Thyroid gland (tissue), 4 donors: ENCODE results near the gene TMBIM6.

Experiments used
- POLR2A ChIP-seq, 2 donors: fragments of 450-650 bp; IDR thresholded peaks; one replicate each; pipeline ENCODE4 v1.6.1; 2017; ENCODE audit warnings: antibody characterized with exemption in 2 of 2, mild to moderate bottlenecking in 2 of 2, moderate library complexity in 1 of 2
- TF ChIP-seq, protein P1 (sequence below), 6 experiments: fragments of 200-600 bp in 3 of 6; fragments of 450-650 bp in 3 of 6; sonication (generic) in 3 of 6; IDR thresholded peaks; one replicate each; pipeline ENCODE4 v1.5.1; 2016 to 2019; ENCODE audit warnings: antibody characterized with exemption in 6 of 6, mild to moderate bottlenecking in 2 of 6, inconsistent platforms in 1 of 6, moderate library complexity in 1 of 6

DNA sequence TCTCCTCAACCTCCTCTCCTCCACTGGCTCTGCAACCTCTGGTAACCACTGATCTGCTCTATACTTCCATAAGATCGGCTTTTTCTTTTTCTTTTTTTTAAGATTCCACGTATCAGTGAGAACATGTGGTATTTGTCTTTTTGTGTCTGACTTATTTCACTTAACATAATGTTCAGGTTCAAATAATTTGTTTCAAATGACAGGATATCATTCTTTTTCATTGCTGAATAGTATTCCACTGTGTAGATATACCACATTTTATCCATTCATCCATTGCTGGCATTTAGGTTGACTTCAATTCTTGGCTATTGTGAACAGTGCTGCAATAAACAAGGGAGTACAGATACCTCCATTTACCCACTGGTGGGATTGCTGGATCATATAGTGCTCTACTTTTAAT lies 46.3 kb downstream of the TMBIM6 start:
- TF ChIP-seq, protein P1, sequence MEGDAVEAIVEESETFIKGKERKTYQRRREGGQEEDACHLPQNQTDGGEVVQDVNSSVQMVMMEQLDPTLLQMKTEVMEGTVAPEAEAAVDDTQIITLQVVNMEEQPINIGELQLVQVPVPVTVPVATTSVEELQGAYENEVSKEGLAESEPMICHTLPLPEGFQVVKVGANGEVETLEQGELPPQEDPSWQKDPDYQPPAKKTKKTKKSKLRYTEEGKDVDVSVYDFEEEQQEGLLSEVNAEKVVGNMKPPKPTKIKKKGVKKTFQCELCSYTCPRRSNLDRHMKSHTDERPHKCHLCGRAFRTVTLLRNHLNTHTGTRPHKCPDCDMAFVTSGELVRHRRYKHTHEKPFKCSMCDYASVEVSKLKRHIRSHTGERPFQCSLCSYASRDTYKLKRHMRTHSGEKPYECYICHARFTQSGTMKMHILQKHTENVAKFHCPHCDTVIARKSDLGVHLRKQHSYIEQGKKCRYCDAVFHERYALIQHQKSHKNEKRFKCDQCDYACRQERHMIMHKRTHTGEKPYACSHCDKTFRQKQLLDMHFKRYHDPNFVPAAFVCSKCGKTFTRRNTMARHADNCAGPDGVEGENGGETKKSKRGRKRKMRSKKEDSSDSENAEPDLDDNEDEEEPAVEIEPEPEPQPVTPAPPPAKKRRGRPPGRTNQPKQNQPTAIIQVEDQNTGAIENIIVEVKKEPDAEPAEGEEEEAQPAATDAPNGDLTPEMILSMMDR (IDR thresholded peaks at IDR 0.05), result no peak
- TF ChIP-seq POLR2A (IDR thresholded peaks at IDR 0.05), result no peak
